Activated CD8-positive, alpha-beta memory T cell treated with anti-CD3 and anti-CD28 coated beads for 36 hours (primary cell): Measurements from ENCODE around the gene ELF1. TPM values are rescaled to one million over a fixed set of nuclear protein-coding genes. Genes with fewer than 3 reads are reported as not detected.
"Not testable (repeated sequence)": the region's sequence is repeated elsewhere in the genome, so short reads cannot be mapped to it uniquely, and the experiment has no call there.

ENCODE experiments used
- CTCF ChIA-PET: fragments of 350-600 bp; sonication (Branson Sonifier 250); formaldehyde crosslinking; loops from one replicate; lab custom pipeline; 2021; ENCODE audit warnings: antibody characterized with exemption; lab: Charles Lee
- POLR2A ChIA-PET: fragments of 350-600 bp; sonication (Branson Sonifier 250); formaldehyde crosslinking; loops from one replicate; lab custom pipeline; 2021; ENCODE audit warnings: antibody characterized with exemption; lab: Charles Lee
- total RNA-seq, 2 experiments: library from RNA; stranded (reverse); gene quantifications; one replicate each; pipeline ENCODE4 v1.2.3, GENCODE V29; 2021

Gene ELF1
- total RNA-seq, 2 experiments from 2014 or later, result 68.9 to 69.4 TPM

- ChIA-PET CTCF (interaction anchor here (1.1 kb wide), 1 partner anchor 22 kb away, joined by 3 read pairs; no protein-coding TSS in a partner anchor), POLR2A (interaction anchor here (0.6 kb wide), 1 partner anchor 183 kb away, joined by 5 read pairs; no protein-coding TSS in a partner anchor)
Observed at GRCh38 chr13:40929883-40930282, 89.2 kb downstream of the ELF1 start.

GRCh38 chr13:40928980-40929379 lies 90.1 kb downstream of the ELF1 start:
- ChIA-PET POLR2A (no interaction called here), CTCF (interaction anchor here (1.0 to 1.5 kb wide), 3 partner anchors 9 to 94 kb away, joined by 3 to 7 read pairs (median 4); no protein-coding TSS in a partner anchor)

- CTCF ChIA-PET, result interaction anchor here (0.6 to 1.5 kb wide), 3 partner anchors 10 to 95 kb away, joined by 3 to 7 read pairs (median 4); no protein-coding TSS in a partner anchor
- POLR2A ChIA-PET, result no interaction called here
Observed at GRCh38 chr13:40927929-40928328, 91.2 kb downstream of the ELF1 start.

GRCh38 chr13:40923867-40924266 lies 95.2 kb downstream of the ELF1 start:
- POLR2A ChIA-PET, result no interaction called here

GRCh38 chr13:40922437-40923040 lies 96.6 kb downstream of the ELF1 start:
- POLR2A ChIA-PET, result interaction anchor here (1.1 kb wide), 1 partner anchor 12 kb away, joined by 3 read pairs; no protein-coding TSS in a partner anchor
- CTCF ChIA-PET, result interaction anchor here (1.2 kb wide), 1 partner anchor 154 kb away, joined by 3 read pairs; no protein-coding TSS in a partner anchor

More at GRCh38 chr13:40923867-40924266, 95.2 kb downstream of the ELF1 start:
- CTCF ChIA-PET, result interaction anchor here (1.5 kb wide), 1 partner anchor 13 kb away, joined by 3 read pairs; no protein-coding TSS in a partner anchor

GRCh38 chr13:40920826-40921225 lies 98.3 kb downstream of the ELF1 start:
- ChIA-PET CTCF (interaction anchor here (1.1 to 1.9 kb wide), 2 partner anchors 8 to 132 kb away, joined by 4 to 6 read pairs; partner anchors contain the start of gene SLC25A15), POLR2A (interaction anchor here (0.8 kb wide), 1 partner anchor 98 kb away, joined by 3 read pairs; no protein-coding TSS in a partner anchor)

- POLR2A ChIA-PET, result not testable (repeated sequence)
- CTCF ChIA-PET, result interaction anchor here (0.6 to 0.7 kb wide), 2 partner anchors 29 to 141 kb away, joined by 3 to 4 read pairs; no protein-coding TSS in a partner anchor
Observed at GRCh38 chr13:40919901-40920300, 99.2 kb downstream of the ELF1 start.

- CTCF ChIA-PET, result no interaction called here
Observed at GRCh38 chr13:40916207-40916998, 102.7 kb downstream of the ELF1 start.

GRCh38 chr13:40914863-40915262 lies 104.3 kb downstream of the ELF1 start:
- POLR2A ChIA-PET, CTCF ChIA-PET: not testable (repeated sequence)

More at GRCh38 chr13:40916207-40916998, 102.7 kb downstream of the ELF1 start:
- POLR2A ChIA-PET, result no interaction called here

- ChIA-PET POLR2A (interaction anchor here (0.5 kb wide), 1 partner anchor 97 kb away, joined by 4 read pairs; no protein-coding TSS in a partner anchor), CTCF (no interaction called here)
Observed at GRCh38 chr13:40911341-40911740, 107.8 kb downstream of the ELF1 start.

- ChIA-PET POLR2A (interaction anchor here (0.5 kb wide), 1 partner anchor 98 kb away, joined by 4 read pairs; no protein-coding TSS in a partner anchor), CTCF (interaction anchor here (0.8 kb wide), 1 partner anchor 14 kb away, joined by 3 read pairs; no protein-coding TSS in a partner anchor)
Observed at GRCh38 chr13:40910324-40911050, 108.6 kb downstream of the ELF1 start.

GRCh38 chr13:40909541-40910200 lies 109.4 kb downstream of the ELF1 start:
- CTCF ChIA-PET, POLR2A ChIA-PET: not testable (repeated sequence)

GRCh38 chr13:40908546-40908945 lies 110.6 kb downstream of the ELF1 start:
- ChIA-PET POLR2A (no interaction called here), CTCF (no interaction called here)

- POLR2A ChIA-PET, CTCF ChIA-PET: not testable (repeated sequence)
Observed at GRCh38 chr13:40901032-40901431, 118.1 kb downstream of the ELF1 start.

- CTCF ChIA-PET, POLR2A ChIA-PET: not testable (repeated sequence)
Observed at GRCh38 chr13:40900568-40900967, 118.5 kb downstream of the ELF1 start.

GRCh38 chr13:40897053-40897452 lies 122.1 kb downstream of the ELF1 start:
- CTCF ChIA-PET, result no interaction called here
- POLR2A ChIA-PET, result no interaction called here

GRCh38 chr13:40895227-40896184 lies 123.6 kb downstream of the ELF1 start:
- ChIA-PET CTCF (no interaction called here), POLR2A (no interaction called here)
